Testis (tissue), 2 donors: ENCODE measurements around the gene PDIA6.

Source experiments
- CTCF ChIP-seq, 3 experiments: fragments of 450-650 bp in 2 of 3; fragments of 200-600 bp in 1 of 3; sonication (generic) in 1 of 3; IDR thresholded peaks; one replicate each; pipeline ENCODE4 v1.5.1; 2016 to 2019; ENCODE audit warnings: antibody characterized with exemption in 3 of 3, mild to moderate bottlenecking in 2 of 3, moderate library complexity in 1 of 3
- POLR2A ChIP-seq: fragments of 450-650 bp; IDR thresholded peaks from one replicate; pipeline ENCODE4 v1.6.1; 2017; ENCODE audit warnings: antibody characterized with exemption, mild to moderate bottlenecking, moderate library complexity

GRCh38 chr2:10760794-10761504 is 51.6 kb downstream of the PDIA6 start:
- no peak for TF ChIP-seq CTCF (IDR thresholded peaks at IDR 0.05)
- TF ChIP-seq POLR2A: no peak
